Measurements from ENCODE around the gene MCMBP.

- TF ChIP-seq EZH2 (optimal IDR thresholded peaks at IDR 0.05; ENCODE audit: low read depth, low read length) (no peak), EZH2phosphoT487 (IDR thresholded peaks at IDR 0.05; ENCODE audit: low read length) (no peak)
- TF ChIP-seq, protein P1, sequence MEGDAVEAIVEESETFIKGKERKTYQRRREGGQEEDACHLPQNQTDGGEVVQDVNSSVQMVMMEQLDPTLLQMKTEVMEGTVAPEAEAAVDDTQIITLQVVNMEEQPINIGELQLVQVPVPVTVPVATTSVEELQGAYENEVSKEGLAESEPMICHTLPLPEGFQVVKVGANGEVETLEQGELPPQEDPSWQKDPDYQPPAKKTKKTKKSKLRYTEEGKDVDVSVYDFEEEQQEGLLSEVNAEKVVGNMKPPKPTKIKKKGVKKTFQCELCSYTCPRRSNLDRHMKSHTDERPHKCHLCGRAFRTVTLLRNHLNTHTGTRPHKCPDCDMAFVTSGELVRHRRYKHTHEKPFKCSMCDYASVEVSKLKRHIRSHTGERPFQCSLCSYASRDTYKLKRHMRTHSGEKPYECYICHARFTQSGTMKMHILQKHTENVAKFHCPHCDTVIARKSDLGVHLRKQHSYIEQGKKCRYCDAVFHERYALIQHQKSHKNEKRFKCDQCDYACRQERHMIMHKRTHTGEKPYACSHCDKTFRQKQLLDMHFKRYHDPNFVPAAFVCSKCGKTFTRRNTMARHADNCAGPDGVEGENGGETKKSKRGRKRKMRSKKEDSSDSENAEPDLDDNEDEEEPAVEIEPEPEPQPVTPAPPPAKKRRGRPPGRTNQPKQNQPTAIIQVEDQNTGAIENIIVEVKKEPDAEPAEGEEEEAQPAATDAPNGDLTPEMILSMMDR (IDR thresholded peaks at IDR 0.05; ENCODE audit: low read length), result no peak
These were observed 64.5 kb downstream of the MCMBP start for GRCh38 chr10:119807960-119808697.

All from MM.1S (cell line).